ENCODE results near the gene PRKCA.

DNA sequence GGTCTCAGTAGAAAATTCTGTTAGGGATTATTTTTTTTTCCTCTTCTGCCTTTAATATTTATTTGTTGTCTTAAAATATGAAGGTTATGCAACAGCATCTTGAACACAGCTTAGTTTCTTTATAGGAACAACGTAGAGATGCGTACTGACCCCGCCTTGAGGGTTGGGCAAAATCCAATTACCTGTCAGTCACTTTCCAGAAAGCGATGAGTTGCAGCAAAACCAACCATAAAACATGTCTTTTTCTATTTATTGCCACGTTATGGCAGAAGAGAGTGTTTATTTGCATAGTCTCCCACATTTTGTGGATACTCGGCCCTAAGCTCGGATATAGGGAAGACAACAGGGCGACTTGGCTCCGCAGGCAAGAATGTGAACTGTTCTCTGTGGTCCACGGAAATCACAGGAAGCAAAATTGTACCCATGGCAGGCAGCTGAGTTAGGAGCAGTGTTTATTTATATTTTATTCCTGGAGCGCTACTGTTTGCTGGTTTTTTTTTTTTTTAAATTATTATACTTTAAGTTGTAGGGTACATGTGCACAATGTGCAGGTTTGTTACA, 488.2 kb downstream of the PRKCA start:
- TF ChIP-seq CTCF (IDR thresholded peaks at IDR 0.05), result no peak
- TF ChIP-seq POLR2A (IDR thresholded peaks at IDR 0.05), result no peak
- TF ChIP-seq POLR2AphosphoS5 (IDR thresholded peaks at IDR 0.05), result no peak
